Tibial nerve (tissue), 4 donors: Measurements from ENCODE around the gene CBFB. TPM values are rescaled to one million over a fixed set of nuclear protein-coding genes. Genes with fewer than 3 reads are reported as not detected.

Source experiments
- DNase-seq, 2 donors: peaks; one replicate each; pipeline ENCODE4 v3.0.0-alpha.2; 2019; ENCODE audit warnings: low spot score in 2 of 2
- H3K27ac ChIP-seq, 4 donors: fragments of 200-600 bp; sonication (generic) in 3 of 4; one replicate each; pipeline ENCODE4 v1.5.1; 2017 to 2019; ENCODE audit warnings: mild to moderate bottlenecking in 1 of 4
- H3K27me3 ChIP-seq, 2 donors: fragments of 200-600 bp; sonication (generic) in 1 of 2; one replicate each; pipeline versions ENCODE4 v1.5.1 to v1.6.0; 2017 to 2019
- H3K36me3 ChIP-seq, 3 donors: fragments of 200-600 bp; sonication (generic); one replicate each; pipeline ENCODE4 v1.5.1; 2018 to 2019
- H3K4me1 ChIP-seq, 4 donors: fragments of 200-600 bp; sonication (generic) in 3 of 4; one replicate each; pipeline ENCODE4 v1.5.1; 2017 to 2019
- H3K4me3 ChIP-seq, 4 donors: fragments of 200-600 bp; sonication (generic) in 3 of 4; one replicate each; pipeline ENCODE4 v1.5.1; 2017 to 2019; ENCODE audit warnings: mild to moderate bottlenecking in 1 of 4, moderate library complexity in 1 of 4
- H3K9me3 ChIP-seq, 4 donors: fragments of 200-600 bp; sonication (generic) in 3 of 4; one replicate each; pipeline ENCODE4 v1.5.1; 2017 to 2019
- CTCF ChIP-seq, 5 experiments: fragments of 200-600 bp in 3 of 5; fragments of 450-650 bp in 2 of 5; sonication (generic) in 3 of 5; IDR thresholded peaks; one replicate each; pipeline ENCODE4 v1.5.1; 2016 to 2019; ENCODE audit warnings: antibody characterized with exemption in 5 of 5, mild to moderate bottlenecking in 3 of 5, moderate library complexity in 2 of 5
- EP300 ChIP-seq, 2 donors: sonication (generic); formaldehyde crosslinking; IDR thresholded peaks; one replicate each; pipeline ENCODE4 v1.6.1; 2017; ENCODE audit warnings: antibody characterized with exemption in 2 of 2, mild to moderate bottlenecking in 1 of 2
- POLR2A ChIP-seq, 2 donors: fragments of 450-650 bp; IDR thresholded peaks; one replicate each; pipeline ENCODE4 v1.6.1; 2017; ENCODE audit warnings: antibody characterized with exemption in 2 of 2, mild to moderate bottlenecking in 2 of 2, moderate library complexity in 2 of 2
- WGBS, 2 donors: methylation state at CpG; one replicate each; pipeline ENCODE4 v1.1.5; 2018; 5-methylcytosine and 5-hydroxymethylcytosine counted together
- total RNA-seq, 4 donors: library from RNA; depleted of rRNA; stranded (reverse); fragments of >200 nt; gene quantifications; one replicate each; pipeline ENCODE4 v1.1.0, GENCODE V29; 2016

CBFB gene
- total RNA-seq, 4 donors from 2014 or later, result 46.7 to 70.5 (median 59.9) TPM

- H3K9me3 ChIP-seq, result no peaks in the 10 kb centered on the region
- H3K36me3 ChIP-seq, result peaks cover 0 to 14% (median 0%) of the 10 kb centered on the region in 3 donors
- no peaks in the 10 kb centered on the region for H3K27me3 ChIP-seq
- H3K4me1 ChIP-seq, result peaks cover 0 to 67% (median 23%) of the 10 kb centered on the region in 4 donors
- TF ChIP-seq EP300 (IDR thresholded peaks at IDR 0.05) (no peak), CTCF (IDR thresholded peaks at IDR 0.05) (no peak), POLR2A (IDR thresholded peaks at IDR 0.05) (no peak)
- no peak for DNase-seq
- no peak overlapping the region for H3K27ac ChIP-seq
- no peak overlapping the region for H3K4me3 ChIP-seq
- 79 to 87% methylated on average over 4 of the region's 4 CpGs for WGBS, 2 donors
Measured at GRCh38 chr16:67112591-67113399, 83.8 kb downstream of the CBFB start.

- H3K27me3 ChIP-seq, result no peaks in the 10 kb centered on the region
Measured at GRCh38 chr16:67114793-67115192, 85.8 kb downstream of the CBFB start.

GRCh38 chr16:67115639-67116038 lies 86.7 kb downstream of the CBFB start:
- no peak for DNase-seq

More at GRCh38 chr16:67114793-67115192, 85.8 kb downstream of the CBFB start:
- peaks cover 0 to 14% (median 0%) of the 10 kb centered on the region in 3 donors for H3K36me3 ChIP-seq
- H3K4me1 ChIP-seq, result peaks cover 0 to 61% (median 17%) of the 10 kb centered on the region in 4 donors
- DNase-seq, result no peak
- no peaks in the 10 kb centered on the region for H3K9me3 ChIP-seq
- no peak overlapping the region for H3K27ac ChIP-seq
- no peak overlapping the region for H3K4me3 ChIP-seq
- no peak for TF ChIP-seq POLR2A (IDR thresholded peaks at IDR 0.05)
- no peak for TF ChIP-seq EP300 (IDR thresholded peaks at IDR 0.05)
- no peak for TF ChIP-seq CTCF (IDR thresholded peaks at IDR 0.05)
- 77 to 80% methylated on average over 2 of the region's 2 CpGs for WGBS, 2 donors

GRCh38 chr16:67116388-67117311 lies 87.7 kb downstream of the CBFB start:
- Histone ChIP-seq H3K4me3 (no peak overlapping the region), H3K27ac (peak overlapping the region in 2 of 4 donors; percentile 38 to 59), H3K9me3 (no peaks in the 10 kb centered on the region), H3K27me3 (no peaks in the 10 kb centered on the region), H3K4me1 (peaks cover 0 to 46% (median 5%) of the 10 kb centered on the region in 4 donors), H3K36me3 (peaks cover 0 to 30% (median 4%) of the 10 kb centered on the region in 3 donors)
- no peak for DNase-seq
- 75 to 80% methylated on average over 13 of the region's 13 CpGs for WGBS, 2 donors
- TF ChIP-seq CTCF (IDR thresholded peaks at IDR 0.05) (no peak), POLR2A (IDR thresholded peaks at IDR 0.05) (no peak), EP300 (IDR thresholded peaks at IDR 0.05) (no peak)

More at GRCh38 chr16:67115639-67116038, 86.7 kb downstream of the CBFB start:
- Histone ChIP-seq H3K36me3 (peaks cover 0 to 20% (median 0%) of the 10 kb centered on the region in 3 donors), H3K4me3 (no peak overlapping the region), H3K27me3 (no peaks in the 10 kb centered on the region), H3K9me3 (no peaks in the 10 kb centered on the region), H3K27ac (no peak overlapping the region), H3K4me1 (peaks cover 0 to 56% (median 14%) of the 10 kb centered on the region in 4 donors)
- WGBS, 2 donors, result 76 to 77% methylated on average over 7 of the region's 7 CpGs
- no peak for TF ChIP-seq CTCF (IDR thresholded peaks at IDR 0.05)
- TF ChIP-seq EP300 (IDR thresholded peaks at IDR 0.05), result no peak
- TF ChIP-seq POLR2A (IDR thresholded peaks at IDR 0.05), result no peak
